ENCODE results near the gene WDR73.

DNA sequence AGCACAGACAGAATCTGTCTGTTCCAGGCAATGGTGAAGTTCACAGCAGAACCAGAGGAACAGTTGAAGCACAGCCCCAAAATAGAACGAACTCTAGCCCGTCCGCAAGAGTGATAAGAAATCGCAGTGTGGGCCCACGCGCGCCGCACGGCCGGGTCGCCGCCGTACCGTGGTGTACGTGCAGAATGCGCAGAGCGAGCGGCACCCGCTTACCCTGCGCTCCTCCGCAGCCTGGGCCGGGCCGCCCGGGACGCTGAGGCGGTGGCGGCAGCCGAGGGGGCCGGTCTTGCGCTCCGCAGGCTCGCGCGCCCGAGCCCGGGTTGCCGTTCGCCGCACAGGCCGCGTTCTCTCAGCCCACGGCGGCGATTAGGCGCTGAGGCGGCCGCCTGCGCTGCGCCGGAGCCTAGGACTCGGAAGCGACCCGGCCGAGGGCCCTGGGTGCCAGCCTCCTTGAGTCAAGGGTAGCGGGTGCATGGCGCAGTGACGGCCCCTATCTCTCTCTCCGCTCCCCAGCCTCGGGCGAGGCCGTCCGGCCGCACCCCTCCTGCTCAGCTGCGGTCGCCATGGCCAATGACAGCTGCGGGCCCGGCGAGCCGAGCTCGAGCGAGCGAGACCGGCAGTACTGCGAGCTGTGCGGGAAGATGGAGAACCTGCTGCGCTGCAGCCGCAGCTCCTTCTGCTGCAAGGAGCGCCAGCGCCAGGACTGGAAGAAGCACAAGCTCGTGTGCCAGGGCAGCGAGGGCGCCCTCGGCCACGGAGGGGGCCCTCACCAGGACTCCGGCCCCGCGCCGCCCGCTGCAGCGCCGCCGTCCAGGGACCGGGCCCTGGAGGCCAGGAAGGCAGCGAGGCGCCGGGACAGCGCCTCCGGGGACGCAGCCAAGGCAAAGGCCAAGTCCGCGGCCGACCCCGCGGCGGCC lies 20.5 kb downstream of the WDR73 start:
- TF ChIP-seq CTCF (IDR thresholded peaks at IDR 0.05) = no peak
- TF ChIP-seq POLR2A (IDR thresholded peaks at IDR 0.05) = peak in 1 of 2 donors; percentile 30

Data from uterus (tissue), 2 donors.